HK-2 (cell line): Measurements from ENCODE around the gene C13orf42.
A peak's percentile ranks its signal among the peaks of the same experiment; 100 is the strongest.
"Not testable (repeated sequence)": the region's sequence is repeated elsewhere in the genome, so short reads cannot be mapped to it uniquely, and the experiment has no call there.

ENCODE experiments used
- DNase-seq: peaks from one replicate; pipeline ENCODE4 v3.0.0-alpha.2; 2018; ENCODE audit not compliant: unreplicated experiment

Gene C13orf42

GRCh38 chr13:51120873-51121272 lies 9.8 kb upstream of the C13orf42 start:
- DNase-seq, result not testable (repeated sequence)

DNA sequence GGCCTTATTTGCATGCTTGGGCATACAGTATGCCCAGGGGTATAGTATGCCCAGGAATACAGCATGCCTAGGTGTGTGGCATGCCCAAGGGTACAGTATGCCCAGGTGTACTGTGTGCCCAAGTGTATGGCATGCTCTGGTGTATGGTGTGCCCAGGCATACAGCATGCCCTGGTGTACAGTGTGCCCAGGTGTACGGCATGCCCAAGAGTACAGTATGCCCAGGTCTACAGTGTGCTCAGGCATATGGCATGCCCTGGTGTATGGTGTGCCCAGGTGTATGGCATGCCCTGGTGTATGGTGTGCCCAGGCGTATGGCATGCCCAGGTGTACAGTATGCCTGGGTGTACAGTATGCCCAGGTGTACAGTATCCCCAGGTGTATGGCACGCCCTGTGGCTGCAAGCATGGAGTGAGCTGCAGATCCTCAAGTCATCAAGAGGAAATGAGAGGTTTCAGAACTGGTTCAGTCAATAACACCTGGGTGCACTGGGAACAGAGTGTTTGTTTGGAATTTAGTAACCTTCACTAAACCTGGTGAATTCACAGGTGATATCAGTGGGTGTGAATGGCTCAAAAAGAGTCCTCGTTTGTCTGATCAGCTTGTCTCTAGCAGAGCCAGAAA lies 7.8 kb upstream of the C13orf42 start:
- DNase-seq, result no peak

- DNase-seq, result no peak
Observed at GRCh38 chr13:51113969-51114368, 2.9 kb upstream of the C13orf42 start.

DNA sequence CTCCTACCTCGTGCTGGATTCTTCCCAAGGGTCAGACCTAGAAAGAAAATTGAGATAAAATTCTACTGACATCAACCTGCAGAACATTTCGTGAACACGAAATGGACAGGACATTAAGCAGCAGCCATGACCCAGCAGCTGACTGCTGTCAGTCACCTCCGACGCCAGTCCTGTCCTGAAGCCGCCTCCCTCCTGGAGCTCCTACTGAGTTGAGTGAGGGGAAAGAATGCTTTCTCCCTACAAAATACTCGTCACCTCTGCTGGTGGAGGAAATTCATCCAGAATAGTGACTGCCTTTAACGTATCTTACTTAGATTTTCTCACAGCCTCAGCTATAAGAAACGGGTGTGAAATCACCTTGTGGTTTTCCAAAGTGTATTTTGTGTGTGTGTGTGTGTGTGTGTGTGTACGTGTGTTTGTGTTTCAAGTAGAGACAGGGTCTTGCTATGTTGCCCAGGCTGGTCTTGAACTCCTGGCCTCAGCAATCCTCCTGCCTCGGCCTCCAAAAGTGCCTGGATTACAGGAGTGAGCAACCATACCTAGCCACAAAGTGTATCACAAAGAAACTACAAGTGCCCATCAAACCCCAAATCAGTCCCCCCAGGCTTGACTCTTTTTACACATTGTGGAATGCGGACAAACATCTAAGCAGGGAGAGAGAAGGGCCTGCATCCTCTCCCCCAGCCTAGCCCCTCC lies 2.3 kb upstream of the C13orf42 start:
- no peak for DNase-seq

GRCh38 chr13:51112771-51113170 lies 1.7 kb upstream of the C13orf42 start:
- no peak for DNase-seq

GRCh38 chr13:51111997-51112396 lies 923 bp upstream of the C13orf42 start:
- DNase-seq, result no peak

- no peak for DNase-seq
Observed at GRCh38 chr13:51107996-51108395, 3.1 kb downstream of the C13orf42 start.

GRCh38 chr13:51105046-51105445 lies 6.0 kb downstream of the C13orf42 start:
- no peak for DNase-seq

DNA sequence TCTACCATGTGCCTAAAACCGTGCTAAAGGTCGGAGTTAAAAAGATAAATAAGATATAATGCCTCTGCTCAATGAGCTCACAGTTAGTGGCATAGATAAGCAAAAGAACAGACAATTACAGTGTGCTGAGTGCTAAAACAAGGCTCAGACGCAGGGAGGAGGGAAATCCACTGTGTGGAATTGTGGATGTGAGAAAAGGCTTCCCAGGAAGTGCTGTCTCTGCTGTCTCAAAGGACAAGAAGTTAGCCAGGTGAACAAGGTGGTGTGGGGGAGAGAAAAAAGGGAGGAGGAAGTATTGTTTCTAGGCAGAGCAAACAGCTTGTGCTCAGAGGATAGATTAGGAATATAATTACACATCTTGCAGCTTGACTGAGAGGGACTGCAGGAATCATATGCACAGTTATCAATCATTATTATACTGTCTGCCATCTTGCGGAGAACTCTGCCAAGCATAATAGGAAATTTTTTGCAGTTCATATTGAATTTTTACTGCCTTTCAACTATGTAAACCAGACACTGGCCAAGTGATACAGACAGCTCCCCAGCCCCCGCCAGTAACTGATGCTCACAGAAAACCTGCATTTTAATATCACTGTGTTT lies 9.3 kb downstream of the C13orf42 start:
- DNase-seq, result no peak

- DNase-seq, result no peak
Observed at GRCh38 chr13:51097353-51098043, 13.6 kb downstream of the C13orf42 start.

- no peak for DNase-seq
Observed at GRCh38 chr13:51096131-51096530, 14.9 kb downstream of the C13orf42 start.

GRCh38 chr13:51093574-51093973 lies 17.5 kb downstream of the C13orf42 start:
- DNase-seq, result no peak

DNA sequence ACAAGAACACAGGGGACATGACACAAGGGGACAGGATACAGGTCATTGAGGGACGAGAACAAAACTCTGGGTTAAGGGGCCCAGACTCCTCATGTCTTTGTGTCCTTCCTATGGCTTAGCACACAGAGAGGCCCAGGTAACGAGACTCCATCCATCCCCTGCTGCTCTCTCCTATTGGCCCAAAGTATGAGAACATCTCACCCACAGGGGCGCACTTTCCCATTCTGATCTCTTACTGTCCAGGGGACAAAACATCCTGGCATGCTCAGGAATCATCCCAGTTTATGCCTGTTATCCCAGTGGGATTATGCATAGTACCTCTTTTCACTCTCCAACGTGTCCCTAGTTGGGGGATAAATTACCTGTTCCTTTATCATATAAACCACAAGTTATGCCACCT lies 19.2 kb downstream of the C13orf42 start:
- no peak for DNase-seq

- no peak for DNase-seq
Observed at GRCh38 chr13:51083706-51084105, 27.4 kb downstream of the C13orf42 start.

DNA sequence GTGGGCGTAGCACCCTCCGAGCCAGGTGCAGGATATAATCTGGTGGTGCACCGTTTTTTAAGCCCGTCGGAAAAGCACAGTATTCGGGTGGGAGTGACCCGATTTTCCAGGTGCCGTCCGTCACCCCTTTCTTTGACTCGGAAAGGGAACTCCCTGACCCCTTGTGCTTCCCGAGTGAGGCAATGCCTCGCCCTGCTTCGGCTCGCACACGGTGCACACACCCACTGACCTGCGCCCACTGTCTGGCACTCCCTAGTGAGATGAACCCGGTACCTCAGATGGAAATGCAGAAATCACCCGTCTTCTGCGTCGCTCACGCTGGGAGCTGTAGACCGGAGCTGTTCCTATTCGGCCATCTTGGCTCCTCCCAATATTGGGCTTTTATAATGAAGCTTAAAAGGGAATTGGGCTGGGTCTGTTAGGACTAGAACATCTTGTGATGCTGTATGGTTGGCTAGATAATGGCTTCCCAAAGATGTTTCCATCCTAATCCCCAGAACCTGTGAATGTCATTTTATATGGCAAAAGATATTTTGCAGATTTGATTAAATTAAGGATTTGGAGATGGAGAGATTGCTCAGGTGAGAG lies 30.5 kb downstream of the C13orf42 start:
- not testable (repeated sequence) for DNase-seq

GRCh38 chr13:51071493-51071892 lies 39.6 kb downstream of the C13orf42 start:
- no peak for DNase-seq

DNA sequence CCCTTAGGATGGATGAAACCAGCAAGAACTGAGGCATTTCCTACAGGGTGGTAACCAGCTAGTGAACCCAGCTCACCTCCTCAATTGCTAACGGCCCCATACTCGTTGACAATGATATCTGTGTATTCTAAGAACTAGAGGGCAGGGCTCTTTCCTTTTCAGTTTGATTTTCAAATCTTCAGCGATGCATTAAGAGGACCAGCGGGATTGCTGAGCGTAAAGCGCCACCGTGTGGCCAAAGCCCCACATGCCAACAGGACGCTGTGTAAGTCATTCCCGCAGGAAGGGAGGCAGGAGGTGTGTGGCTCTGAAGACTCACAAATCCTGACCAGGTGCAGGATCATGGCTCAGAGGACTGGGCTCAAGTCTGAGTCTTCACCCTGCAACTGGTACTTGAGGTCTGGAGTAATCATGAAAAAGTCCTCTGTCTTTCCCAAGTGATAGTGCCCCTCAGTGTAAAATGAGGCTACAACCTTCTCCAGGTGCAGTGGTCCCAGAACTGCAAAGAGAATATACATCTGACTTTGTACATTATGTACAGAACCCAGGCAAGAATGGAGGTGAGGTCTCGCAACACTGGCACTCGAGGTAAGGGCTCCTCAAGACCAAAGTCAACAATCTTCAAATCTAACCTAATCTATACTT lies 40.9 kb downstream of the C13orf42 start:
- peak; percentile 65 for DNase-seq

DNA sequence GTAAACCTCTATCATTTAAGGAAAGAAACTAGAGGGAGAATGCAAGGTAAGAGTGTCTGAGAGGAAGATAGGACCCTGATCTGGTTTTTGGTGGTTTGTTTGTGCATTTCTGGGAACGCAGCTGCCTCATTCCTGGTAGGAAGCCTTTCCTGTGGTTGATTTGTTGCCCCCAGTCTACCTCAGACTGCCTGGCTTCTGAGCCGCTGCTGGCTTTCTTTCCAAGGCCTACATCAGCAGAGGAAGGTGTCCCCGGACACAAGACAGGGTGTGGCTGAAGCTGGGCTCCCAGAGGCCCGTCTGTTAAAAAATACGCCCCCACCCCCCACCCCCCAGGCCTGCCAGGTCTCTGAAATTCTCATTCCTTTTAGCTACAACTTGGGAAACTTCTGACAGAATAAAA lies 42.6 kb downstream of the C13orf42 start:
- DNase-seq, result no peak

- no peak for DNase-seq
Observed at GRCh38 chr13:51067706-51068105, 43.4 kb downstream of the C13orf42 start.

- DNase-seq, result no peak
Observed at GRCh38 chr13:51067210-51067701, 43.8 kb downstream of the C13orf42 start.

DNA sequence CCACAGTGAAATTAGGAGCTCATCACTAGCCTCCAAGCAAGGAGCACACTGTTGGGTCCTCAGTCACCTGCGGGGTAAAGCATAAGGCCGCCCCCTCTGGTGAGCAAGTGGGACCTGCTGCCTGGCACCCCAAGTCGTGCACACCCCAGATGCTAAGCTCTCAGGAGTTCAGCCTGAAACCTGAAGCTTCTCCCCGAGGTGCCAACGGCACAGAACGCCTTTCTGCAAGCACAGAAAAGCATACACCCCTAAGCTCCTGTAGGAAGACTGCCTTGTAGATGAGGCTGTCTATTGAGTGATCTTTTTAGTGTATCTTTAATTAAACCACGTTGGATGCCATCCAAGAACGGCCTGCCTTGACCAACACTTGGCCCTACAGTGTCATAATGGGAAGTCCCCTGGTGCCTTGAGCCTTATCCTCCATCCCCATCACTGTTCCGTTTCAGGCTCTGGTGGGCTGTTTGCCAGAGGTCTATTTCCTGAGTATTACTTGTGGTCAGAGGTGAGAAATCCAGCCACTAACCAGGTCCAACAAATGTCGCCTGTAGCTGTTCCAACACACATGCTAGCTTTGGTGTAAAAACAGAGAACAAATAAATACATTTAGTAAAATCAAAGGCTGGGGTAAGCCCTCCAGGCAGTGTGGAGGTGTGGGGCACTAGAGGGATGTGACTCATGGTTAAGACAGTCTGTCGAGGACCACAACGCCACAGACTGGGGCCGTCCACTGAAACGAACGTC lies 44.8 kb downstream of the C13orf42 start:
- DNase-seq, result peak; percentile 13
